CD14-positive monocyte (primary cell): Measurements from ENCODE around the gene FEM1A. TPM values are rescaled to one million over a fixed set of nuclear protein-coding genes. Genes with fewer than 3 reads are reported as not detected.

ENCODE experiments used
- DNase-seq, 3 donors: peaks; one replicate each; pipeline ENCODE4 v3.0.0-alpha.2; 2011 to 2022
- H2AFZ ChIP-seq: 2 replicates; pipeline ENCODE4 v1.6.0; 2012; ENCODE audit warnings: mild to moderate bottlenecking, low read depth, low read length, inconsistent platforms; ENCODE audit not compliant: insufficient read depth, poor library complexity, severe bottlenecking
- H3K27ac ChIP-seq, 2 donors: 1 replicate in 1 of 2; 2 replicates in 1 of 2; pipeline ENCODE4 v1.5.1; 2012 to 2013; ENCODE audit warnings: low read length in 2 of 2, control low read depth in 1 of 2, inconsistent platforms in 1 of 2, low read depth in 1 of 2, mild to moderate bottlenecking in 1 of 2
- H3K27me3 ChIP-seq, 2 donors: one replicate each; pipeline versions ENCODE4 v1.6.0 to v1.6.1; 2011 to 2013; ENCODE audit warnings: low read length in 2 of 2; ENCODE audit not compliant: control insufficient read depth in 2 of 2, insufficient read depth in 2 of 2
- H3K36me3 ChIP-seq, 2 donors: replicated peaks in 1 of 2; 1 replicate in 1 of 2; 2 replicates in 1 of 2; pipeline versions ENCODE4 v1.5.1 to v1.6.1; 2012 to 2013; ENCODE audit warnings: low read length in 2 of 2, control low read depth in 1 of 2, inconsistent platforms in 1 of 2, mild to moderate bottlenecking in 1 of 2; ENCODE audit not compliant: insufficient read depth in 2 of 2, control insufficient read depth in 1 of 2
- H3K4me1 ChIP-seq, 2 donors: 1 replicate in 1 of 2; 2 replicates in 1 of 2; pipeline versions ENCODE4 v1.5.1 to v1.6.1; 2012 to 2013; ENCODE audit warnings: low read length in 2 of 2, control low read depth in 1 of 2, inconsistent platforms in 1 of 2, mild to moderate bottlenecking in 1 of 2, moderate library complexity in 1 of 2; ENCODE audit not compliant: insufficient read depth in 2 of 2, control insufficient read depth in 1 of 2
- H3K4me2 ChIP-seq: replicated peaks from 2 replicates; pipeline ENCODE3; 2012; ENCODE audit warnings: low read length, moderate library complexity, mild to moderate bottlenecking; ENCODE audit not compliant: poor library complexity, severe bottlenecking; ENCODE audit errors: extremely low read depth
- H3K4me3 ChIP-seq, 3 experiments: fragments of 200-600 bp in 1 of 3; sonication (generic) in 1 of 3; replicated peaks in 1 of 3; 1 replicate in 2 of 3; 2 replicates in 1 of 3; pipeline ENCODE4 v1.5.1; 2011 to 2013; ENCODE audit warnings: low read length in 3 of 3, mild to moderate bottlenecking in 3 of 3, control low read depth in 2 of 3, low read depth in 2 of 3, inconsistent platforms in 1 of 3, moderate library complexity in 1 of 3
- H3K79me2 ChIP-seq: 2 replicates; pipeline ENCODE4 v1.6.0; 2012; ENCODE audit warnings: mild to moderate bottlenecking, control low read depth, inconsistent platforms, low read length, moderate library complexity; ENCODE audit not compliant: insufficient read depth
- H3K9ac ChIP-seq: 2 replicates; pipeline ENCODE4 v1.6.0; 2017; ENCODE audit warnings: low read length, mild to moderate bottlenecking; ENCODE audit not compliant: insufficient read depth, poor library complexity, severe bottlenecking
- H3K9me3 ChIP-seq, 2 donors: replicated peaks in 1 of 2; 1 replicate in 1 of 2; 2 replicates in 1 of 2; pipeline versions ENCODE4 v1.5.1 to v1.6.1; 2012 to 2013; ENCODE audit warnings: low read length in 2 of 2, control low read depth in 1 of 2; ENCODE audit not compliant: control insufficient read depth in 1 of 2, insufficient read depth in 1 of 2
- H4K20me1 ChIP-seq: 2 replicates; pipeline ENCODE4 v1.6.0; 2012; ENCODE audit warnings: mild to moderate bottlenecking, low read length, control low read depth, moderate library complexity; ENCODE audit not compliant: insufficient read depth
- H3K27ac Mint-ChIP-seq, 7 donors: one replicate each; pipeline ENCODE4 v1.8.0; 2020; ENCODE audit warnings: mild to moderate bottlenecking in 7 of 7, mixed read lengths in 7 of 7, moderate library complexity in 6 of 7, inconsistent platforms in 2 of 7
- H3K27me3 Mint-ChIP-seq, 3 donors: one replicate each; pipeline ENCODE4 v1.8.0; 2021 to 2022; ENCODE audit warnings: low read depth in 3 of 3, mild to moderate bottlenecking in 3 of 3, mixed read lengths in 3 of 3, moderate library complexity in 3 of 3, inconsistent platforms in 1 of 3
- H3K36me3 Mint-ChIP-seq, 2 donors: one replicate each; pipeline ENCODE4 v1.8.0; 2020; ENCODE audit warnings: mixed read lengths in 2 of 2, inconsistent platforms in 1 of 2, mild to moderate bottlenecking in 1 of 2
- H3K4me1 Mint-ChIP-seq: one replicate; pipeline ENCODE4 v1.8.0; 2020; ENCODE audit warnings: mild to moderate bottlenecking, mixed read lengths
- H3K4me3 Mint-ChIP-seq, 2 donors: one replicate each; pipeline ENCODE4 v1.8.0; 2020; ENCODE audit warnings: mild to moderate bottlenecking in 2 of 2, mixed read lengths in 2 of 2, moderate library complexity in 1 of 2
- H3K9me3 Mint-ChIP-seq, 7 donors: one replicate each; pipeline ENCODE4 v1.8.0; 2020 to 2022; ENCODE audit warnings: mixed read lengths in 7 of 7, mild to moderate bottlenecking in 6 of 7, moderate library complexity in 6 of 7, inconsistent platforms in 2 of 7
- CTCF ChIP-seq: fragments of 200-600 bp; IDR thresholded peaks from one replicate; pipeline ENCODE4 v1.8.0; 2022; ENCODE audit warnings: antibody characterized with exemption, mild to moderate bottlenecking
- WGBS: methylation state at CpG from one replicate; pipeline ENCODE4 v1.1.5; 2013; ENCODE audit warnings: missing lambda C conversion rate; ENCODE audit not compliant: insufficient coverage; 5-methylcytosine and 5-hydroxymethylcytosine counted together
- intact Hi-C, 2 donors: fragments of 100-400 bp; cut with micrococcal nuclease; formaldehyde crosslinking; loops; one replicate each; pipeline versions ENCODE4 v1.15.0 to v1.15.1; 2023
- polyA minus RNA-seq: library from RNA; depleted of rRNA, polyadenylated mRNA; stranded (reverse); fragments of >200 nt; gene quantifications from 2 replicates; pipeline ENCODE4 v1.2.3, GENCODE V29; 2012
- polyA plus RNA-seq, 3 donors: library from polyadenylated mRNA; depleted of rRNA in 1 of 3; unstranded in 2 of 3; stranded (reverse) in 1 of 3; fragments of 300-500 nt in 2 of 3; fragments of >200 nt in 1 of 3; fragmentation: Illumina TruSeq in 2 of 3; gene quantifications; 1 replicate in 2 of 3; 2 replicates in 1 of 3; pipeline ENCODE4 v1.2.3, GENCODE V29; 2012 to 2021
- total RNA-seq, 12 experiments: library from RNA in 1 of 12; stranded (reverse) in 1 of 12; fragments of 120-200 nt in 1 of 12; gene quantifications; one replicate each; pipeline ENCODE4 v1.2.4 and lab custom pipeline; 2013 to 2026; ENCODE audit warnings: mixed read lengths in 6 of 12, inconsistent platforms in 1 of 12

FEM1A gene, protein sequence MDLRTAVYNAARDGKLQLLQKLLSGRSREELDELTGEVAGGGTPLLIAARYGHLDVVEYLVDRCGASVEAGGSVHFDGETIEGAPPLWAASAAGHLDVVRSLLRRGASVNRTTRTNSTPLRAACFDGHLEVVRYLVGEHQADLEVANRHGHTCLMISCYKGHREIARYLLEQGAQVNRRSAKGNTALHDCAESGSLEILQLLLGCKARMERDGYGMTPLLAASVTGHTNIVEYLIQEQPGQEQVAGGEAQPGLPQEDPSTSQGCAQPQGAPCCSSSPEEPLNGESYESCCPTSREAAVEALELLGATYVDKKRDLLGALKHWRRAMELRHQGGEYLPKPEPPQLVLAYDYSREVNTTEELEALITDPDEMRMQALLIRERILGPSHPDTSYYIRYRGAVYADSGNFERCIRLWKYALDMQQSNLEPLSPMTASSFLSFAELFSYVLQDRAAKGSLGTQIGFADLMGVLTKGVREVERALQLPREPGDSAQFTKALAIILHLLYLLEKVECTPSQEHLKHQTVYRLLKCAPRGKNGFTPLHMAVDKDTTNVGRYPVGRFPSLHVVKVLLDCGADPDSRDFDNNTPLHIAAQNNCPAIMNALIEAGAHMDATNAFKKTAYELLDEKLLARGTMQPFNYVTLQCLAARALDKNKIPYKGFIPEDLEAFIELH
- 9.9 TPM for total RNA-seq (2013)
- 1 to 10 TPM; 2.1 to 4.2 (median 2.4) TPM for polyA plus RNA-seq
- polyA minus RNA-seq: 13.0 and 21.2 TPM in 2 replicates
- total RNA-seq (lab: John Stamatoyannopoulos, UW): 37.2 to 94.8 (median 69.0) reads per million in 11 experiments

GRCh38 chr19:4791183-4792018 lies at the start of gene FEM1A:
Gene FEM1A (plus strand): TSS chr19:4791734. CDS start chr19:4791855, 121 bp downstream.
- Mint-ChIP-seq H3K27me3 (peaks cover 5 to 19% (median 17%) of the 10 kb centered on the region in 3 donors), H3K4me1 (peaks cover 21% of the 10 kb centered on the region), H3K36me3 (peaks cover 25 to 41% of the 10 kb centered on the region in 2 donors), H3K4me3 (peak within 1 kb of the TSS; percentile 71 to 82), H3K9me3 (peaks cover 0 to 1% (median 0%) of the 10 kb centered on the region in 7 donors), H3K27ac (peak within 1 kb of the TSS; percentile 63 to 89 (median 76))
- intact Hi-C loops: loop anchor here (1.0 to 5.0 kb wide), 4 partner anchors 59 to 119 kb away; partner anchors contain the start of gene MYDGF (in 1 of the 2)
- Histone ChIP-seq H3K4me1 (peaks cover 20 to 27% of the 10 kb centered on the region in 2 donors), H3K9ac (peak within 1 kb of the TSS; percentile 90), H4K20me1 (peaks cover 24% of the 10 kb centered on the region), H3K36me3 (peaks cover 25 to 34% of the 10 kb centered on the region in 2 donors), H3K79me2 (peaks cover 48% of the 10 kb centered on the region), H3K4me3 (peak within 1 kb of the TSS; percentile 79 to 89 (median 79)), H3K27ac (peak within 1 kb of the TSS; percentile 61 to 92), H3K4me2 (peak within 1 kb of the TSS; percentile 76), H3K27me3 (peaks cover 0 to 2% of the 10 kb centered on the region in 2 donors), H3K9me3 (no peaks in the 10 kb centered on the region), H2AFZ (peak within 1 kb of the TSS; percentile 89)
- DNase-seq: peak; percentile 100
- WGBS: under 1% methylated on average over 80 of the region's 80 CpGs
- TF ChIP-seq CTCF: peak; percentile 95
